ENCODE data around the gene SCN5A. TPM values are rescaled to one million over a fixed set of nuclear protein-coding genes. Genes with fewer than 3 reads are reported as not detected.

SCN5A gene
- total and polyA plus RNA-seq, 10 donors: 0.02 to 1.2 (median 0.17) TPM; not detected in 3

DNA sequence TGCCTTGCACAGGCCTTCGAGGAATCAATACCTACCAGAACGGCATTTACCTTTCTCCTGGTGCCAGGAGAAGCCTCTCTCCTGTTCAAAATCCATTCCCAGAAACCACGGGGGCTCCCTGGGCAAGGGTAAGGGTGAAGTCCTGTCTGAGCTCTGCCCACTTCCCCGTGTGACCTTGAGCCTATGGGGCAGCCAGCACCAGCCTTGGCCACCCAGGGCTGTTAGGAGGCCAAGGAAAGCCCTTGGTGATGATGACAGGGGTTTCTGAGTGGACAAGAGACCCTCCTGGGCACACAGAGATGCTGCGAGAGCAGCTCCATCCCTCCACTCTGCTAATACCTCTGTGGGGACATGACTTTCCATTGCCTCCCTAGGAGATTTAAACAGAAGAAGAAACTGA is 5.9 kb downstream of the SCN5A start:
- intact Hi-C loops (cut with DNase I; ENCODE audit: low total_unique reads): no loop called here
- peak; percentile 31 for DNase-seq
- peaks cover 0 to 5% (median 2%) of the 10 kb centered on the region in 6 donors for H3K4me1 ChIP-seq
- H3K4me3 ChIP-seq: no peak overlapping the region
- TF ChIP-seq CTCF (IDR thresholded peaks at IDR 0.05 in 8 of 11, conservative IDR thresholded peaks at IDR 0.05 in 3 of 11) (no peak), POLR2AphosphoS5 (IDR thresholded peaks at IDR 0.05) (no peak), POLR2A (IDR thresholded peaks at IDR 0.05) (no peak)
- peaks cover 2 to 73% (median 17%) of the 10 kb centered on the region in 7 donors for H3K27me3 ChIP-seq (replicated peaks in 1 of 7)
- no peak overlapping the region for H3K27ac ChIP-seq
- no peaks in the 10 kb centered on the region for H3K9me3 ChIP-seq
- no peaks in the 10 kb centered on the region for H3K36me3 ChIP-seq
- WGBS, 5 donors: 68 to 86% (median 80%) methylated on average over 5 of the region's 5 CpGs

DNA sequence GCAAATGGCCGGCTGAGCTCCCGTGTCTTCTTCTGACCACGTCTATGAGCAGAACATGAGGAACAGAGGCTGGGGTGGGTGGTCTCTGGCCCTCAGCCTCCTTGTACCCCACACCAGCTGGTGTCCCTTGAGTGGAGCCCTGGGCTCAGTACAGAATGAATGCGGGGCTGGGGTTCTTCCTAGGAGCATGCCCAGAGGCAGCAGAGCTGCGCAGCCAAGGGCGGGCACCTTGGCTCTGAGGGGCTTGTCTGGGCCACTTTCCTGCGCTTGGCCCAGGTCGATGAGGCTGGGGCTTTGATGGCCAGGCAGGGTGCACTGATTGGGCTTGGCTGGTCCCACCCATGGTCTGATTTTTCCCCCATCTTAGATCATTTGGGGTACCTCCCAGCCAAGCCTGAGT is 6.4 kb downstream of the SCN5A start:
- peak; percentile 58 for DNase-seq
- Histone ChIP-seq H3K27me3 (replicated peaks in 1 of 7) (peaks cover 0 to 69% (median 12%) of the 10 kb centered on the region in 7 donors), H3K4me3 (no peak overlapping the region)

DNA sequence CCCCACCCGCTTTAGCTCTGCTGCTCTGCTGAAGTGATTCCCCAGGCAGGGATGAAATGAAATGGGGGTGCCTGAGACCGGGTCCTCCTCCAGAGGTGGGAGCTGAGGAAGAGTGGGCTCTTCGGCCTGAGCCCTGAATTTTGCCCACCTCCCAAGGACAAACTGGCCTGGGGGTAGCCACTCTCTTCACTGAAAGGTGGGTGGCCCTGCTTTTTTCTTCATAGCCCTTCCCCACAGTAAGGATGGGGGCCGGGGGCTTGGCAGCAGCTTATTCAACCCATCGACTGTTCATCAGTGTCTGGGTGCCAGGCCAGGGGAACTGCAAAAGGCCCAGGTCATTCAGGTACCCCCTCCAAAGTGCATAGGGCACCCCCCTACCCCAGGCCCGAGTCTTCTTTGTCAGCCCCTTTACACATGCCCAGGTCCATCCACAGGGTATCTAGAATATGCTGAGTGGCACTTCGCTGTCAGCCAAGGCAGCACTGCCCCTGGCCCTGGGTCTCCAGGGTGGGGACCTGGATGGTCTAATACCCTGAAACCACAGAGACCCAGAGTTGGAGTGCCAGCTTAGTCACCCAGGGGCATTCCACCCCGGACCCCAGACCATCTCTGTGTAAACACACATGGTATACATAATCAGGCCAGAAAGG is 7.9 kb downstream of the SCN5A start:
- Histone ChIP-seq H3K4me1 (no peaks in the 10 kb centered on the region), H3K27me3 (replicated peaks in 1 of 7) (peaks cover 0 to 69% (median 8%) of the 10 kb centered on the region in 7 donors), H3K36me3 (no peaks in the 10 kb centered on the region), H3K9me3 (no peaks in the 10 kb centered on the region), H3K27ac (no peak overlapping the region), H3K4me3 (no peak overlapping the region)
- intact Hi-C loops (cut with DNase I; ENCODE audit: low total_unique reads): no loop called here
- TF ChIP-seq POLR2A (IDR thresholded peaks at IDR 0.05): no peak
- WGBS, 5 donors: 63 to 91% (median 81%) methylated on average over 6 to 8 of the region's 8 CpGs
- peak; percentile 38 for DNase-seq

More for the DNA sequence above, 6.4 kb downstream of the SCN5A start:
- Histone ChIP-seq H3K9me3 (no peaks in the 10 kb centered on the region), H3K27ac (no peak overlapping the region), H3K4me1 (no peaks in the 10 kb centered on the region), H3K36me3 (no peaks in the 10 kb centered on the region)
- no peak for TF ChIP-seq CTCF (IDR thresholded peaks at IDR 0.05 in 8 of 11, conservative IDR thresholded peaks at IDR 0.05 in 3 of 11)
- no peak for TF ChIP-seq POLR2AphosphoS5 (IDR thresholded peaks at IDR 0.05)
- no peak for TF ChIP-seq POLR2A (IDR thresholded peaks at IDR 0.05)
- WGBS, 5 donors: 88 to 100% (median 92%) methylated on average over 5 to 8 of the region's 8 CpGs
- intact Hi-C loops (cut with DNase I; ENCODE audit: low total_unique reads): no loop called here

GRCh38 chr3:38640661-38641452 is 8.6 kb downstream of the SCN5A start:
- Histone ChIP-seq H3K27ac (no peak overlapping the region), H3K9me3 (no peaks in the 10 kb centered on the region), H3K36me3 (no peaks in the 10 kb centered on the region), H3K27me3 (replicated peaks in 1 of 7) (peaks cover 0 to 66% (median 4%) of the 10 kb centered on the region in 7 donors), H3K4me1 (no peaks in the 10 kb centered on the region), H3K4me3 (no peak overlapping the region)
- TF ChIP-seq CTCF (IDR thresholded peaks at IDR 0.05 in 8 of 11, conservative IDR thresholded peaks at IDR 0.05 in 3 of 11) (no peak), POLR2A (IDR thresholded peaks at IDR 0.05) (no peak), POLR2AphosphoS5 (IDR thresholded peaks at IDR 0.05) (no peak)
- DNase-seq: peak; percentile 66
- WGBS, 5 donors: 55 to 78% (median 75%) methylated on average over 13 to 18 of the region's 18 CpGs
- intact Hi-C loops (cut with DNase I; ENCODE audit: low total_unique reads): no loop called here
